Mucosa of rectum (tissue), 2 donors: Measurements from ENCODE around the gene ADGRL2.

Experiments
- H3K27ac ChIP-seq, 2 donors: one replicate each; pipeline ENCODE4 v1.7.0; 2013; ENCODE audit warnings: inconsistent platforms in 2 of 2, low read depth in 2 of 2, low read length in 2 of 2
- H3K27me3 ChIP-seq, 2 donors: one replicate each; pipeline ENCODE4 v1.7.0; 2013; ENCODE audit warnings: low read length in 2 of 2; ENCODE audit not compliant: control insufficient read depth in 2 of 2, insufficient read depth in 2 of 2
- H3K36me3 ChIP-seq, 2 donors: one replicate each; pipeline ENCODE4 v1.7.0; 2013; ENCODE audit warnings: low read length in 2 of 2; ENCODE audit not compliant: control insufficient read depth in 2 of 2, insufficient read depth in 2 of 2
- H3K4me1 ChIP-seq, 2 donors: one replicate each; pipeline ENCODE4 v1.7.0; 2013; ENCODE audit warnings: low read length in 2 of 2, mild to moderate bottlenecking in 1 of 2; ENCODE audit not compliant: control insufficient read depth in 2 of 2, insufficient read depth in 2 of 2
- H3K4me3 ChIP-seq, 2 donors: one replicate each; pipeline ENCODE4 v1.7.0; 2013; ENCODE audit warnings: low read length in 2 of 2
- H3K9ac ChIP-seq, 2 donors: one replicate each; pipeline ENCODE4 v1.7.0; 2013; ENCODE audit warnings: low read length in 2 of 2, low read depth in 1 of 2, mild to moderate bottlenecking in 1 of 2
- H3K9me3 ChIP-seq, 2 donors: one replicate each; pipeline ENCODE4 v1.7.0; 2013; ENCODE audit warnings: low read length in 2 of 2; ENCODE audit not compliant: control insufficient read depth in 2 of 2
- donor health status: healthy.
- donor health status: Normal muscosa, but diverticular disease.

ADGRL2 gene

GRCh38 chr1:81781749-81782148, 19.0 kb upstream of the ADGRL2 start:
- Histone ChIP-seq H3K27ac (no peak overlapping the region), H3K27me3 (no peaks in the 10 kb centered on the region), H3K9ac (no peak overlapping the region), H3K36me3 (no peaks in the 10 kb centered on the region), H3K4me3 (no peak overlapping the region), H3K4me1 (no peaks in the 10 kb centered on the region), H3K9me3 (no peaks in the 10 kb centered on the region)

- Histone ChIP-seq H3K36me3 (no peaks in the 10 kb centered on the region), H3K27ac (no peak overlapping the region), H3K4me1 (no peaks in the 10 kb centered on the region)
These were observed 8.6 kb upstream of the ADGRL2 start for GRCh38 chr1:81792184-81792583.

DNA sequence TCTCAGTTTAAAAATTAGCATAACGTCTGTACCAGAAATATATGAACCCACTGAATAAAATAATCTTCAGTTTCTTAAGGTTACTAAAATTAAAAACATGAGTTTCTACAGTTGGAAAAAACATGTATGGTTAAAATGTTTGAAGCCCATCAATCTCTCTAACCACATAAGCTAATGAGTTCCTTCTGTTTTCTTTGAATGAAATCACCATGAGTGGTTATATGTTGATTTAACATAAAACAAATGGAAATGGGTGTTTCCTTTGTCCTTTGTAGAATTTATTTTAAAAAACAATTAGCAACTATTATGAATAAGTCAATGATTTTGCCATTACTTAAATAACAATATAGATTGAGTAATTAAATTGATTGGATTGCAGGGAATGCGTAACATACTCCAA, 3.0 kb upstream of the ADGRL2 start:
- Histone ChIP-seq H3K9me3 (no peaks in the 10 kb centered on the region), H3K27ac (no peak overlapping the region), H3K9ac (no peak overlapping the region), H3K4me3 (no peak overlapping the region), H3K4me1 (peaks cover 0 to 14% of the 10 kb centered on the region in 2 donors), H3K36me3 (no peaks in the 10 kb centered on the region), H3K27me3 (peaks cover 0 to 14% of the 10 kb centered on the region in 2 donors)

More at GRCh38 chr1:81792184-81792583, 8.6 kb upstream of the ADGRL2 start:
- no peak overlapping the region for H3K4me3 ChIP-seq
- H3K9ac ChIP-seq: no peak overlapping the region
- no peaks in the 10 kb centered on the region for H3K9me3 ChIP-seq
- H3K27me3 ChIP-seq: no peaks in the 10 kb centered on the region

DNA sequence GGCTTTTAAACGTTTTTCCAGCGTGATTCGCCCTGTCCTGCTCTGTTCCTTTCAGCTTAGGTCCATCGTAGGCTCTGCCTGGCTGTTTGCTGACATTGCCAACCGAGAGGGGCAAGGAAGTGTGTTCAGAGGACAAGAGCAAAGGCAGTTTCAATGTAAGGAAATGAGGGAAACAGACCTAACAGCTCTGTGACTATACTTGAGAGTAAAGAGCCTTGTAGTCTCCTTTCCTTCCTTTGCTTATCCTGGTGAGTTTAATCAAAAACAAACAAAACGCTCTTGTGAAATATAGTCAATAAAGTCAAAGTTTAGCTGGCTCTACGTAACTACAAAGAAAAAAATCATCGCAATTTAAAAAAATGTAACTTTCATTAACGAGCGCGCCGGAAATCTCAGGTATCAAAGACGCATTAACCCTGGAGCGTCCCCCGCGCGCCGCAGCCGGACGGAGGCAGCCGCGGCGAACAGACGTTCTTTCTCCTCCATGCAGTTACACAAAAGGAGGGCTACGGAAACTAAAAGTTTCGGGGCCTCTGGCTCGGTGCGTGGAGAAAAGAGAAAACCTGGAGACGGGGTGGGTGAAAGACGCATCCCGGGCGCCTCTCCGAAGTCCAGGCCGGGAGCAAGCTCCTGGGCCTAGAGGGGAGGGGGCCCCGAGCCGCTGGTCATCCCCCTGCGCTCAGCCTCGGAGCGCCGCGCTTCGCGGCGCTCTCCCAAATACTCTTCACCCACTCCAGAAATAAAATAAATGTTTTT, 617 bp upstream of the ADGRL2 start:
- peaks cover 8 to 32% of the 10 kb centered on the region in 2 donors for H3K27me3 ChIP-seq

DNA sequence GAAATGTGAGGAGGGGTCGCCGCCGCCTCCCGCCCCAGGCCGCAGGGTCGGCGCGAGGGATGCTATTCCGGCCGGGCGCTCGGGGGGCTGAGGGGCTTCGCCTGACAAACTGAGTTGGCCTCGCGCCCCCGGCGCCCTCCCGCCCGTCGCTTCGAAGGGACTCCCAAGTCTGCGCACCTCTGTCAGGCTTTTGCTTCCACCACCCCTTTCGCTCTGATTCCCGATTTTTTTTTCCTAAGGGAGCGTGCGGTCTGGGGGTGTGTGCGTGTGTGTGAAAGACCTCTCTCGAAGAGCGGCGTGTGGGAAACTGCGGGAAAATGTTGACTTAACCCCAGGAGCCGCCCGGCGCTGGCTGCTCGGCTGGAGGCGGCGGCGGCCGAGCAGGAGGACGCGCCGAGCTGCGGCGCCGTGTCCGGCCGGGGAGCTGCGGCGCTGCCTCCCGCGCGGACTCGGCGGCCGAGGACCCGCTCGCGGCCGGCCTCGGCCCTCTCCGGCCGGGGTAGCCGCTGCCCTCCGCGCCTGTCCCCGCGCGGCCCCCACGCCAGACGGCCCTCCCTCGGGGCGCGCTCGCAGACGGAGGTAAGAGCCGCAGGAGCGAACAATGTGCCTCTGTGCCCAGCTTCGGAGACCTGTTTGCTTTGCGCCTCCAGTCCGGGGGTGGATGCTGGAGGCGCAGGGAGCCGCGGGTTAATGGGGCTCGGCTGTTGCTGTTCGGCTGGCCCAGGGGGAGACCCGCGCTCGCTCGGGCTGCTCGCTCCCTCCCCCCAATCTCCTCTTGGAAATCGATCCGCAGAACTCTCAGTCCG, 1.1 kb downstream of the ADGRL2 start:
- Histone ChIP-seq H3K9me3 (no peaks in the 10 kb centered on the region), H3K4me1 (peaks cover 0 to 18% of the 10 kb centered on the region in 2 donors), H3K36me3 (no peaks in the 10 kb centered on the region), H3K27me3 (peaks cover 8 to 41% of the 10 kb centered on the region in 2 donors), H3K27ac (peak overlapping the region; percentile 73), H3K4me3 (peak overlapping the region; percentile 67 to 72), H3K9ac (peak overlapping the region; percentile 29 to 68)

More for the DNA sequence above, 617 bp upstream of the ADGRL2 start:
- peaks cover 0 to 18% of the 10 kb centered on the region in 2 donors for H3K4me1 ChIP-seq
- H3K9me3 ChIP-seq: no peaks in the 10 kb centered on the region
- H3K9ac ChIP-seq: peak overlapping the region; percentile 48 to 57
- peak overlapping the region; percentile 29 to 73 for H3K27ac ChIP-seq
- H3K4me3 ChIP-seq: peak overlapping the region; percentile 67 to 72
- no peaks in the 10 kb centered on the region for H3K36me3 ChIP-seq

GRCh38 chr1:81802457-81802706, 1.6 kb downstream of the ADGRL2 start:
- Histone ChIP-seq H3K9me3 (no peaks in the 10 kb centered on the region), H3K27ac (peak overlapping the region; percentile 19 to 41), H3K4me3 (peak overlapping the region; percentile 67 to 72), H3K27me3 (peaks cover 8 to 40% of the 10 kb centered on the region in 2 donors), H3K36me3 (no peaks in the 10 kb centered on the region), H3K9ac (peak overlapping the region in 1 of 2 donors; percentile 68), H3K4me1 (peaks cover 0 to 18% of the 10 kb centered on the region in 2 donors)

GRCh38 chr1:81802707-81803430, 2.1 kb downstream of the ADGRL2 start:
- peaks cover 0 to 18% of the 10 kb centered on the region in 2 donors for H3K4me1 ChIP-seq
- H3K36me3 ChIP-seq: no peaks in the 10 kb centered on the region
- H3K27ac ChIP-seq: peak overlapping the region; percentile 19 to 41
- H3K27me3 ChIP-seq: peaks cover 8 to 40% of the 10 kb centered on the region in 2 donors
- H3K9ac ChIP-seq: peak overlapping the region; percentile 63 to 68
- no peaks in the 10 kb centered on the region for H3K9me3 ChIP-seq
- H3K4me3 ChIP-seq: peak overlapping the region; percentile 67 to 72

DNA sequence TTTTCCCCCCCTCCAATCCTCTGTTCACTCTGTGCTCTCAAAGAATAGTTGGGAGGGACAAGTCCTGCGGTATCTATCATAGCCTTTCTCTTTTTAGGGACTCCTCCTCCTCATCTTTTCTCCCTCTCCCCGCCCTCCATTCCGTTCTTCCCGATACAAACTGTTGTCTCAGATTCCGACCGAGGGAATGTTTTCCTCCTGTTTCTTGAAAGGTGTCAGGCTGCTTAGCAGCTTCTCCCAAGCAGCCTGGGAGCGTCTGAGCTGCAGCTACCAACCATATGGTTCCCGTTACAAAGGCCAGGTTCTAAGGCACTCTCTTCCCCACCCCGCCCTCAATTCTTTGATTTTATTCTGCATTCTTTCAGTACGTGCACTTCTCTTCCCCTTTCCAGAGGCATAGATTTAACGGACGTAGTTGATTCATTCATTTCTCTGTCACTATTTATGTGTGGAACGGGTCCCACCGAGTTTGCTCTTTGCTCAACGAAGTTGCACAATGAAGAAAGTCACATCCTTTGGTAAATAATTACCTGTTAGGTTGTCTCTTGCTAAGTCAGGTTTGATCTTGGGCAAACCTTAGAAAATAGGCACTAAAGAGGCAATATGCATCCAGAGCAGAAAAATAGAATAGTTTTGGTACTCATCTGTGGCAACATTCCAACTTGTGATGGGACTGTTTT, 2.8 kb downstream of the ADGRL2 start:
- Histone ChIP-seq H3K4me1 (peaks cover 0 to 18% of the 10 kb centered on the region in 2 donors), H3K4me3 (peak overlapping the region; percentile 67 to 72), H3K27me3 (peaks cover 8 to 41% of the 10 kb centered on the region in 2 donors), H3K36me3 (no peaks in the 10 kb centered on the region), H3K27ac (peak overlapping the region; percentile 19 to 41), H3K9me3 (no peaks in the 10 kb centered on the region), H3K9ac (peak overlapping the region in 1 of 2 donors; percentile 63)

GRCh38 chr1:81804312-81804711, 3.6 kb downstream of the ADGRL2 start:
- peaks cover 8 to 44% of the 10 kb centered on the region in 2 donors for H3K27me3 ChIP-seq
- no peak overlapping the region for H3K9ac ChIP-seq
- H3K36me3 ChIP-seq: no peaks in the 10 kb centered on the region
- H3K4me3 ChIP-seq: no peak overlapping the region
- no peak overlapping the region for H3K27ac ChIP-seq
- H3K4me1 ChIP-seq: peaks cover 0 to 18% of the 10 kb centered on the region in 2 donors
- H3K9me3 ChIP-seq: no peaks in the 10 kb centered on the region
